Liver (tissue), 9 donors: ENCODE measurements around the gene CCDC141. TPM values are rescaled to one million over a fixed set of nuclear protein-coding genes. Genes with fewer than 3 reads are reported as not detected.

Experiments
- DNase-seq: peaks from one replicate; pipeline ENCODE4 v3.0.0-alpha.2; 2017; ENCODE audit warnings: low spot score
- H3K27ac ChIP-seq, 2 donors: one replicate each; pipeline ENCODE4 v1.7.0; 2013; ENCODE audit warnings: inconsistent platforms in 2 of 2, low read length in 2 of 2, control low read depth in 1 of 2, low read depth in 1 of 2, mild to moderate bottlenecking in 1 of 2
- H3K27me3 ChIP-seq, 4 donors: one replicate each; pipeline versions ENCODE4 v1.6.1 to v1.7.0; 2013; ENCODE audit warnings: low read length in 3 of 4, inconsistent platforms in 1 of 4, mild to moderate bottlenecking in 1 of 4, moderate library complexity in 1 of 4; ENCODE audit not compliant: control insufficient read depth in 4 of 4, insufficient read depth in 4 of 4
- H3K36me3 ChIP-seq, 4 donors: one replicate each; pipeline versions ENCODE4 v1.6.1 to v1.7.0; 2013; ENCODE audit warnings: low read length in 3 of 4, mild to moderate bottlenecking in 3 of 4, low read depth in 1 of 4, moderate library complexity in 1 of 4; ENCODE audit not compliant: control insufficient read depth in 4 of 4, insufficient read depth in 3 of 4
- H3K4me1 ChIP-seq, 4 donors: one replicate each; pipeline versions ENCODE4 v1.6.1 to v1.7.0; 2013; ENCODE audit warnings: low read length in 3 of 4, mild to moderate bottlenecking in 3 of 4, moderate library complexity in 1 of 4; ENCODE audit not compliant: control insufficient read depth in 4 of 4, insufficient read depth in 4 of 4
- H3K4me3 ChIP-seq, 3 donors: one replicate each; pipeline versions ENCODE4 v1.6.1 to v1.7.0; 2013; ENCODE audit warnings: low read length in 3 of 3, control low read depth in 1 of 3, low read depth in 1 of 3, mild to moderate bottlenecking in 1 of 3
- H3K9ac ChIP-seq, 2 donors: one replicate each; pipeline ENCODE4 v1.7.0; 2013; ENCODE audit warnings: low read length in 2 of 2, mild to moderate bottlenecking in 2 of 2, moderate library complexity in 2 of 2, control low read depth in 1 of 2, low read depth in 1 of 2
- H3K9me3 ChIP-seq, 4 donors: one replicate each; pipeline versions ENCODE4 v1.6.1 to v1.7.0; 2013; ENCODE audit warnings: low read length in 3 of 4; ENCODE audit not compliant: control insufficient read depth in 4 of 4
- EGR1 ChIP-seq, 2 donors: IDR thresholded peaks; 2 replicates each; pipeline ENCODE4 v1.6.1; 2016 to 2018; ENCODE audit warnings: antibody characterized with exemption in 2 of 2, low read depth in 2 of 2
- FOXA1 ChIP-seq: IDR thresholded peaks from 2 replicates; pipeline ENCODE4 v1.6.1; 2016; ENCODE audit warnings: antibody characterized with exemption
- FOXA2 ChIP-seq: IDR thresholded peaks from 2 replicates; pipeline ENCODE4 v1.6.1; 2016; ENCODE audit warnings: antibody characterized with exemption
- GABPA ChIP-seq, 2 donors: IDR thresholded peaks in 1 of 2; conservative IDR thresholded peaks in 1 of 2; 2 replicates each; pipeline ENCODE4 v1.6.1; 2016; ENCODE audit warnings: antibody characterized with exemption in 2 of 2, mild to moderate bottlenecking in 1 of 2, moderate library complexity in 1 of 2
- HNF4A ChIP-seq, 2 donors: conservative IDR thresholded peaks; 2 replicates each; pipeline ENCODE4 v1.6.1; 2016; ENCODE audit warnings: antibody characterized with exemption in 2 of 2, mild to moderate bottlenecking in 2 of 2
- HNF4G ChIP-seq: IDR thresholded peaks from 2 replicates; pipeline ENCODE4 v1.6.1; 2016; ENCODE audit warnings: antibody characterized with exemption
- JUND ChIP-seq, 2 donors: IDR thresholded peaks; 2 replicates each; pipeline ENCODE4 v1.6.1; 2016; ENCODE audit warnings: antibody characterized with exemption in 2 of 2
- NR2F2 ChIP-seq: IDR thresholded peaks from 2 replicates; pipeline ENCODE4 v1.6.1; 2016; ENCODE audit warnings: antibody characterized with exemption
- RAD21 ChIP-seq, 2 donors: IDR thresholded peaks; 2 replicates each; pipeline ENCODE4 v1.6.1; 2016; ENCODE audit warnings: antibody characterized with exemption in 2 of 2, mild to moderate bottlenecking in 2 of 2
- RXRA ChIP-seq, 2 donors: IDR thresholded peaks; 2 replicates each; pipeline ENCODE4 v1.6.1; 2017 to 2018; ENCODE audit warnings: antibody characterized with exemption in 2 of 2, mild to moderate bottlenecking in 1 of 2
- SP1 ChIP-seq: IDR thresholded peaks from 2 replicates; pipeline ENCODE4 v1.6.1; 2018; ENCODE audit warnings: antibody characterized with exemption, mild to moderate bottlenecking
- TAF1 ChIP-seq: conservative IDR thresholded peaks from 2 replicates; pipeline ENCODE4 v1.6.1; 2016; ENCODE audit warnings: antibody characterized with exemption, mild to moderate bottlenecking
- YY1 ChIP-seq: IDR thresholded peaks from 2 replicates; pipeline ENCODE4 v1.6.1; 2016; ENCODE audit warnings: antibody characterized with exemption, mild to moderate bottlenecking
- WGBS: extraction: QIAGEN DNeasy Blood & Tissue Kit; methylation state at CpG from one replicate; pipeline ENCODE4 v1.1.7; 2013; 5-methylcytosine and 5-hydroxymethylcytosine counted together
- polyA plus RNA-seq, 2 donors: library from polyadenylated mRNA; stranded (reverse) in 1 of 2; unstranded in 1 of 2; fragments of 200-250 nt in 1 of 2; fragments of >200 nt in 1 of 2; fragmentation: Nextera tagmentation in 1 of 2; extraction: Ambion mirVana in 1 of 2; gene quantifications; one replicate each; pipeline versions ENCODE4 v1.2.1 to v1.2.3, GENCODE V29; 2013 to 2015
- total RNA-seq, 2 donors: library from RNA; depleted of rRNA; stranded (reverse); fragments of >200 nt; gene quantifications; one replicate each; pipeline ENCODE4 v1.2.3, GENCODE V29; 2014
- TF ChIP-seq, protein P1 (sequence below): IDR thresholded peaks from 2 replicates; pipeline ENCODE4 v1.6.1; 2016; ENCODE audit warnings: antibody characterized with exemption, mild to moderate bottlenecking
- TF ChIP-seq, protein P2 (sequence below): IDR thresholded peaks from 2 replicates; pipeline ENCODE4 v1.6.1; 2016; ENCODE audit warnings: antibody characterized with exemption
- TF ChIP-seq, protein P3 (sequence below): IDR thresholded peaks from 2 replicates; pipeline ENCODE4 v1.6.1; 2016; ENCODE audit warnings: antibody characterized with exemption
- TF ChIP-seq, protein P4 (sequence below): IDR thresholded peaks from 2 replicates; pipeline ENCODE4 v1.6.1; 2016; ENCODE audit warnings: antibody characterized with exemption
- TF ChIP-seq, protein P5 (sequence below): fragments of 150-350 bp; IDR thresholded peaks from 2 replicates; pipeline ENCODE4 v1.5.1; 2017; ENCODE audit warnings: improper control_type of control experiment, low read depth, low read length; ENCODE audit not compliant: missing input control
- donor health status: healthy.
- donor health status: healthy.
- donor health status: healthy.
- donor health status: healthy.
- donor health status: healthy.

Gene CCDC141
- total and polyA plus RNA-seq, 4 donors, result 0.05 to 1.0 (median 0.39) TPM

DNA sequence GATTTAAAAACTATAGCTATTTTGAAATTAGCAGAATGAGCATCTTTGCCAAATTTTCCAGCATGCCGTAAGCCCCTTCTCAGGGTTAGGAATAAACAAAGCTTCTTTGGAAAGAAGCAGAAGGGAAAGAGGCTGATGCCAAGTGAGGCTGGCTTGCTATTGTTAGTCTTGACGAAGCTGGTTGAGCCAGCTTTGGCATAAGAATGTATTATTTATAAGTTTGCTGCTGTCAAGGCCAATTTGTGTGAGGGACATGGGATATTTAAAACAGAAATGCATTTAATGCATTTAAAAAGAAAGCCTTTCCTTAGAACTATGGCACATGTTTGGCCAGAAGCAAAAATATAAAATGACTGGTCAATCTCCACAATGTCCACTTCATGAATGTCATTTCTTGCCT, 190.2 kb downstream of the CCDC141 start:
- Histone ChIP-seq H3K4me1 (no peaks in the 10 kb centered on the region), H3K27ac (no peak overlapping the region), H3K4me3 (no peak overlapping the region), H3K36me3 (no peaks in the 10 kb centered on the region), H3K9ac (no peak overlapping the region), H3K27me3 (peaks cover 0 to 6% (median 0%) of the 10 kb centered on the region in 4 donors), H3K9me3 (no peaks in the 10 kb centered on the region)
- DNase-seq, result no peak
- WGBS, result 62% methylated on average over 2 of the region's 2 CpGs
- TF ChIP-seq, protein P1, sequence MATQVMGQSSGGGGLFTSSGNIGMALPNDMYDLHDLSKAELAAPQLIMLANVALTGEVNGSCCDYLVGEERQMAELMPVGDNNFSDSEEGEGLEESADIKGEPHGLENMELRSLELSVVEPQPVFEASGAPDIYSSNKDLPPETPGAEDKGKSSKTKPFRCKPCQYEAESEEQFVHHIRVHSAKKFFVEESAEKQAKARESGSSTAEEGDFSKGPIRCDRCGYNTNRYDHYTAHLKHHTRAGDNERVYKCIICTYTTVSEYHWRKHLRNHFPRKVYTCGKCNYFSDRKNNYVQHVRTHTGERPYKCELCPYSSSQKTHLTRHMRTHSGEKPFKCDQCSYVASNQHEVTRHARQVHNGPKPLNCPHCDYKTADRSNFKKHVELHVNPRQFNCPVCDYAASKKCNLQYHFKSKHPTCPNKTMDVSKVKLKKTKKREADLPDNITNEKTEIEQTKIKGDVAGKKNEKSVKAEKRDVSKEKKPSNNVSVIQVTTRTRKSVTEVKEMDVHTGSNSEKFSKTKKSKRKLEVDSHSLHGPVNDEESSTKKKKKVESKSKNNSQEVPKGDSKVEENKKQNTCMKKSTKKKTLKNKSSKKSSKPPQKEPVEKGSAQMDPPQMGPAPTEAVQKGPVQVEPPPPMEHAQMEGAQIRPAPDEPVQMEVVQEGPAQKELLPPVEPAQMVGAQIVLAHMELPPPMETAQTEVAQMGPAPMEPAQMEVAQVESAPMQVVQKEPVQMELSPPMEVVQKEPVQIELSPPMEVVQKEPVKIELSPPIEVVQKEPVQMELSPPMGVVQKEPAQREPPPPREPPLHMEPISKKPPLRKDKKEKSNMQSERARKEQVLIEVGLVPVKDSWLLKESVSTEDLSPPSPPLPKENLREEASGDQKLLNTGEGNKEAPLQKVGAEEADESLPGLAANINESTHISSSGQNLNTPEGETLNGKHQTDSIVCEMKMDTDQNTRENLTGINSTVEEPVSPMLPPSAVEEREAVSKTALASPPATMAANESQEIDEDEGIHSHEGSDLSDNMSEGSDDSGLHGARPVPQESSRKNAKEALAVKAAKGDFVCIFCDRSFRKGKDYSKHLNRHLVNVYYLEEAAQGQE, result no peak
- no peak for TF ChIP-seq FOXA2
- no peak for TF ChIP-seq FOXA1
- TF ChIP-seq, protein P2, sequence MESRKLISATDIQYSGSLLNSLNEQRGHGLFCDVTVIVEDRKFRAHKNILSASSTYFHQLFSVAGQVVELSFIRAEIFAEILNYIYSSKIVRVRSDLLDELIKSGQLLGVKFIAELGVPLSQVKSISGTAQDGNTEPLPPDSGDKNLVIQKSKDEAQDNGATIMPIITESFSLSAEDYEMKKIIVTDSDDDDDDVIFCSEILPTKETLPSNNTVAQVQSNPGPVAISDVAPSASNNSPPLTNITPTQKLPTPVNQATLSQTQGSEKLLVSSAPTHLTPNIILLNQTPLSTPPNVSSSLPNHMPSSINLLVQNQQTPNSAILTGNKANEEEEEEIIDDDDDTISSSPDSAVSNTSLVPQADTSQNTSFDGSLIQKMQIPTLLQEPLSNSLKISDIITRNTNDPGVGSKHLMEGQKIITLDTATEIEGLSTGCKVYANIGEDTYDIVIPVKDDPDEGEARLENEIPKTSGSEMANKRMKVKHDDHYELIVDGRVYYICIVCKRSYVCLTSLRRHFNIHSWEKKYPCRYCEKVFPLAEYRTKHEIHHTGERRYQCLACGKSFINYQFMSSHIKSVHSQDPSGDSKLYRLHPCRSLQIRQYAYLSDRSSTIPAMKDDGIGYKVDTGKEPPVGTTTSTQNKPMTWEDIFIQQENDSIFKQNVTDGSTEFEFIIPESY, result no peak
- TF ChIP-seq NR2F2, result no peak
- no peak for TF ChIP-seq TAF1
- TF ChIP-seq RAD21 (IDR thresholded peaks at IDR 0.05), result no peak
- no peak for TF ChIP-seq HNF4G
- TF ChIP-seq JUND (IDR thresholded peaks at IDR 0.05), result no peak
- no peak for TF ChIP-seq GABPA (IDR thresholded peaks at IDR 0.05 in 1 of 2, conservative IDR thresholded peaks at IDR 0.05 in 1 of 2)
- TF ChIP-seq HNF4A (conservative IDR thresholded peaks at IDR 0.05), result no peak
- no peak for TF ChIP-seq YY1
- no peak for TF ChIP-seq EGR1 (IDR thresholded peaks at IDR 0.05; ENCODE audit: low read depth in 2 of 2)
- TF ChIP-seq SP1, result no peak

DNA sequence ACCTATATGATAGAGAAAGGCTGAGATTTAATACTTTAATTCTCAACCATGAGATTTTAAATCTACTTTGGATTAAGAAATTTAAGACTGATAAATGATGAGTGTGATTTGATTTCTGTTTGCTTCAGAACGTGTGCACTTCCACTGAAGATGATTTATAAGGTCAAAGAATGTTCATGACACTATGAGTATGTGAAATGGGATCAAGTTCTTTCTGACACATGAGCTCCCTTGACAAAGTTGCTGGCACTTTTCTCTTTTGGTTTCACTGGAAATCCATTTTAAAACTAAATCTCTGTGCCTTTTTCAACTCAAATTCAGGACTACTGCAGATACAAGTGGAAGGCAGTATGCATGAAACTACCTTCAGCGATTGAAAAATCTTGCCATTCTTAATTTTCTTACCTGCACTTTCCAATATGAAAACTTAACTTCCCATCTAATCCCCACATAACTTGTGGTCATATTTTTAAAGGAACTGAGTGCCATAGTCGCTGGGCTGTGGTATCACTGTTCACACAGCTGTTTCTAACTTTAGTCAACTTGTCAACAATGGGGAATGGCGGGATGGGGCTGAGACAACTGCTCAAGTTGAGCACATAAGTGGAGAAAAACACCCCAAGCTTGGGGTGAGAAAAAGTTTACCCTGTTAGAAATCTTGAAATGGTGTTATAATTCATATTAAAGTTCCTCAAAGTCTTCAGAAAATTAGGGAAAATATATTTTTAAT, 190.9 kb downstream of the CCDC141 start:
- Histone ChIP-seq H3K9ac (no peak overlapping the region), H3K27ac (no peak overlapping the region), H3K27me3 (peaks cover 0 to 6% (median 0%) of the 10 kb centered on the region in 4 donors), H3K9me3 (no peaks in the 10 kb centered on the region), H3K4me3 (no peak overlapping the region), H3K36me3 (no peaks in the 10 kb centered on the region), H3K4me1 (no peaks in the 10 kb centered on the region)
- 61% methylated on average over 4 of the region's 4 CpGs for WGBS
- DNase-seq, result no peak
- TF ChIP-seq YY1 (no peak), FOXA2 (no peak), TAF1 (no peak), JUND (IDR thresholded peaks at IDR 0.05) (no peak), RXRA (IDR thresholded peaks at IDR 0.05) (no peak), SP1 (no peak), FOXA1 (no peak)
- TF ChIP-seq, protein P3, sequence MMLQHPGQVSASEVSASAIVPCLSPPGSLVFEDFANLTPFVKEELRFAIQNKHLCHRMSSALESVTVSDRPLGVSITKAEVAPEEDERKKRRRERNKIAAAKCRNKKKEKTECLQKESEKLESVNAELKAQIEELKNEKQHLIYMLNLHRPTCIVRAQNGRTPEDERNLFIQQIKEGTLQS, result no peak
- TF ChIP-seq, protein P4, sequence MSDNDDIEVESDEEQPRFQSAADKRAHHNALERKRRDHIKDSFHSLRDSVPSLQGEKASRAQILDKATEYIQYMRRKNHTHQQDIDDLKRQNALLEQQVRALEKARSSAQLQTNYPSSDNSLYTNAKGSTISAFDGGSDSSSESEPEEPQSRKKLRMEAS, result no peak
- TF ChIP-seq, protein P2, result no peak
- TF ChIP-seq, protein P5, sequence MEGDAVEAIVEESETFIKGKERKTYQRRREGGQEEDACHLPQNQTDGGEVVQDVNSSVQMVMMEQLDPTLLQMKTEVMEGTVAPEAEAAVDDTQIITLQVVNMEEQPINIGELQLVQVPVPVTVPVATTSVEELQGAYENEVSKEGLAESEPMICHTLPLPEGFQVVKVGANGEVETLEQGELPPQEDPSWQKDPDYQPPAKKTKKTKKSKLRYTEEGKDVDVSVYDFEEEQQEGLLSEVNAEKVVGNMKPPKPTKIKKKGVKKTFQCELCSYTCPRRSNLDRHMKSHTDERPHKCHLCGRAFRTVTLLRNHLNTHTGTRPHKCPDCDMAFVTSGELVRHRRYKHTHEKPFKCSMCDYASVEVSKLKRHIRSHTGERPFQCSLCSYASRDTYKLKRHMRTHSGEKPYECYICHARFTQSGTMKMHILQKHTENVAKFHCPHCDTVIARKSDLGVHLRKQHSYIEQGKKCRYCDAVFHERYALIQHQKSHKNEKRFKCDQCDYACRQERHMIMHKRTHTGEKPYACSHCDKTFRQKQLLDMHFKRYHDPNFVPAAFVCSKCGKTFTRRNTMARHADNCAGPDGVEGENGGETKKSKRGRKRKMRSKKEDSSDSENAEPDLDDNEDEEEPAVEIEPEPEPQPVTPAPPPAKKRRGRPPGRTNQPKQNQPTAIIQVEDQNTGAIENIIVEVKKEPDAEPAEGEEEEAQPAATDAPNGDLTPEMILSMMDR, result no peak
- TF ChIP-seq, protein P1, result no peak
